Panc1 (cell line): ENCODE results near the gene IRF2BP1.

Experiments used
- POLR2AphosphoS5 ChIP-seq: IDR thresholded peaks from 2 replicates; pipeline ENCODE4 v1.6.1; 2012; ENCODE audit warnings: mild to moderate bottlenecking, low read depth, low read length, moderate library complexity
- TF ChIP-seq, protein P1 (sequence below): fragments of 450-650 bp; IDR thresholded peaks from 2 replicates; pipeline ENCODE4 v1.5.1; 2017; ENCODE audit warnings: mild to moderate bottlenecking

DNA sequence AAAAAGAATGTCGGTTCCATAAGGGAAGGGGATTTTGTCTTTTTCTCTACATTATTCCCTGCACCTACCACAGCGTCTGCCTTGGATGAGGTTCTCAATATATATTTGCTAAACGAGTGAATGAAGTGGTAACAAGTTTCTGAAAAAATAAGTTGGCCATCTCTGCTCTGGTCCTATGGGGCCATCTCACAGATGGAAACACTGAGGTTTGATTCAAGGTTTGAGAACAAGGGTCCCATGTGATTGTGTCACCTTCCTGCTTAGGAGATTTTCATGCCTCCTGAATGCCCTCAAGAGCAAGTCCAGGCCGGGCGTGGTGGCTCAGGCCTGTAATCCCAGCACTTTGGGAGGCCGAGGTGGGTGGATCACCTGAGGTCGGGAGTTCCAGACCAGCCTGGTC lies 13.3 kb upstream of the IRF2BP1 start:
- TF ChIP-seq, protein P1, sequence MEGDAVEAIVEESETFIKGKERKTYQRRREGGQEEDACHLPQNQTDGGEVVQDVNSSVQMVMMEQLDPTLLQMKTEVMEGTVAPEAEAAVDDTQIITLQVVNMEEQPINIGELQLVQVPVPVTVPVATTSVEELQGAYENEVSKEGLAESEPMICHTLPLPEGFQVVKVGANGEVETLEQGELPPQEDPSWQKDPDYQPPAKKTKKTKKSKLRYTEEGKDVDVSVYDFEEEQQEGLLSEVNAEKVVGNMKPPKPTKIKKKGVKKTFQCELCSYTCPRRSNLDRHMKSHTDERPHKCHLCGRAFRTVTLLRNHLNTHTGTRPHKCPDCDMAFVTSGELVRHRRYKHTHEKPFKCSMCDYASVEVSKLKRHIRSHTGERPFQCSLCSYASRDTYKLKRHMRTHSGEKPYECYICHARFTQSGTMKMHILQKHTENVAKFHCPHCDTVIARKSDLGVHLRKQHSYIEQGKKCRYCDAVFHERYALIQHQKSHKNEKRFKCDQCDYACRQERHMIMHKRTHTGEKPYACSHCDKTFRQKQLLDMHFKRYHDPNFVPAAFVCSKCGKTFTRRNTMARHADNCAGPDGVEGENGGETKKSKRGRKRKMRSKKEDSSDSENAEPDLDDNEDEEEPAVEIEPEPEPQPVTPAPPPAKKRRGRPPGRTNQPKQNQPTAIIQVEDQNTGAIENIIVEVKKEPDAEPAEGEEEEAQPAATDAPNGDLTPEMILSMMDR, result no peak
- no peak for TF ChIP-seq POLR2AphosphoS5
